GM21515 (cell line): ENCODE data around the gene ZEB2.

Experiments
- ATAC-seq: cut with Tn5 transposase; IDR thresholded peaks from one replicate; pipeline ENCODE4 v1.9.1; 2021; ENCODE audit not compliant: unreplicated experiment

ZEB2 gene

DNA sequence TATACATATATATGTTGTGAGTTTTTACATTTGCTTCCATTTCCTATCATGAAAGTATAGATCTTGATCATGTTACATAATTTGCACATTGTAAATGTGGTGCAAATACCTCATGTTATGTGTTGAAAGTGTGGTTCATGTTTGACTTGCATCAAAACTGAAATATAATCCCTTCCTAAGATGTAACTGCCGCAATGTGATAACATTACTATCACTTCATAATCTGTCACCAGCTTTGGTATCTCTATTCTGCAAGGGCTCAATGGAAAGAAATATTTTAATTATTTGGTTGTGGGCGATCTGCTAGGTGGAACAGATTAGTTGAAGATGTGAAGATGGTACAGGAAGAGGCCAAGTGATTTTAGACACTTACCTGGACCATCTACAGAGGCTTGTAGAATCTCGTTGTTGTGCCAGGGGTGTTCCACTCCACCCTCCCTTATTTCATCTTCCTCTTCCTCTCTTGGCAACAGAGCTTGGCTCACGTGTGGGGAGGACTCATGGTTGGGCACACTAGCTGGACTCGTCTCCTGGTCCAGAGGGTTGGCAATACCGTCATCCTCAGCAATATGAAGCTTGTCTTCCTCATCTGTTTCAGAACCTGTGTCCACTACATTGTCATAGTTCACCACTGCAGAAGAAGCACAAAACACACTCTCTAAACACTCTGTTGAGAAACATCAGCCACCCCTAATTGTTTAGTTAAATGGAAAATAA is 90.4 kb downstream of the ZEB2 start:
- ATAC-seq, result no peak

DNA sequence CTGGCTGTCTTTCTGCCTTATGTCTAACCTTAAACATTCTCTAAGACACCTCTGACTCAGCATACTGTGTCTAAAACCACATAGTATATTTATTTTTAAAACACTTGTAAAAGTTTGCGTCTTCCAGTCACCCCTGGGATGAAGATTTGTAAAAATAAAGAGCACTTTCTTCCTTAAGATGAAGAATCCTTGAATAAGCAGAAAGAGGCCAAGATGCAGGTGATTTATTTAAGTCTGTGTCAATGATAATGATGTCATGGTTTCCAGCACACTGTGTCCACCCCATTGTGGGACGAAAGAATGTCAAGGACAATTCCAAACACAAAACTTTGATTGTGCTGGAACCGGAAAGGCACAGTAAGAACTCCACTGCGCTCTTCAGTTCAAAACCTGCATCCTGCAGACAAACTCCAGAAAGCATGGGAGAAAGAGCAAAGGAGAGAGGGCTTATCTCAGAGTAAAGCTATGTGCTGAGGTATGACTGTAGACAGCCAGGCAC is 92.9 kb downstream of the ZEB2 start:
- ATAC-seq, result no peak

DNA sequence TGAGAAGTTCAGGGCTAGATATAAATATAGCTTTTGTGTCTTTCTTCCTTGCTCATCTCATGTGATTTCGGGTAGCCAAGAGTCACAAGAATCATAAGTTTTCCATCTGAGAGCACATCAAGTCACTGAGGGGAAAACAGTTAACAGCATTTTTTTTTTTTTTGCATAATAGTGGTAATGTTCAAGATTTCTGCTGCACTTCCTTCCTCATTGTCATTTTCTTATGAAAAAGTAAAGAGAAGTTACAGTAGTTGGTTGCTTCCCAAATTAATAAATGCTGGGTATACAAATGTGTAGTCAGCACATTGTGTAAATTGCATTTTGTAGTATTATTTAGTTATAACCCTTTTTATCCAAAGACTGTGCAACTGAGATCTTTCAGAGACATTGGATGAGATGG is 93.6 kb downstream of the ZEB2 start:
- ATAC-seq, result no peak

DNA sequence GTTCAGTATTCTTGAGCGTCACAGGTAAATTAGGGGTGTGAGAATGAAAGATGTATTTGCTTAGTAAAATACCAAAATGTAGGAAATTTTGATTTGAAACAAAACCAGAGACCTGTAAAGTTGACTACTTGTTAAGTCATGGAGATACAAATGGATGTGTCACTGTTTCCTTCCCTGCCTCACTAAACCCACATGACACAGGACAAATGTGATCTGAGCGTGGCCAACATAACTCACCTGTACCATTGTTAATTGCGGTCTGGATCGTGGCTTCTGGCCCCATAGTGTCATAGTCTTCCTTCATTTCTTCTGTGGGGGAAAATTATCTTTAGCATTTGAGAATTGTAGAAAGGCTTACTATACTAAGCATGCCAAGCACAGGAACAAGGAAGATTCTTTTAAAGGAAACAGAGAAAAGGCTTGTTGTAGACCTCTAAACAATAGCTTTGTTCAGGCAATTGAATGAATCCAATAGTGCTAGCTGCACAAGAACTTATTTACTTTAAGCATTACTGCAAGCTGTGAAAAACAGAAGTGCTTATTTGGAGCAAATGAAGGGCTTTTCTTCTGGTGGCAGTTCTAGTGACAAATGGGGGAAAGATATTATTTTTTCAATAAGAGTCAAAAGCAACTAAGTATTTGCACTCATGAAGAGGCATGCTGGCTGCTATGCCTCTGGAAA is 95.2 kb downstream of the ZEB2 start:
- ATAC-seq, result no peak

DNA sequence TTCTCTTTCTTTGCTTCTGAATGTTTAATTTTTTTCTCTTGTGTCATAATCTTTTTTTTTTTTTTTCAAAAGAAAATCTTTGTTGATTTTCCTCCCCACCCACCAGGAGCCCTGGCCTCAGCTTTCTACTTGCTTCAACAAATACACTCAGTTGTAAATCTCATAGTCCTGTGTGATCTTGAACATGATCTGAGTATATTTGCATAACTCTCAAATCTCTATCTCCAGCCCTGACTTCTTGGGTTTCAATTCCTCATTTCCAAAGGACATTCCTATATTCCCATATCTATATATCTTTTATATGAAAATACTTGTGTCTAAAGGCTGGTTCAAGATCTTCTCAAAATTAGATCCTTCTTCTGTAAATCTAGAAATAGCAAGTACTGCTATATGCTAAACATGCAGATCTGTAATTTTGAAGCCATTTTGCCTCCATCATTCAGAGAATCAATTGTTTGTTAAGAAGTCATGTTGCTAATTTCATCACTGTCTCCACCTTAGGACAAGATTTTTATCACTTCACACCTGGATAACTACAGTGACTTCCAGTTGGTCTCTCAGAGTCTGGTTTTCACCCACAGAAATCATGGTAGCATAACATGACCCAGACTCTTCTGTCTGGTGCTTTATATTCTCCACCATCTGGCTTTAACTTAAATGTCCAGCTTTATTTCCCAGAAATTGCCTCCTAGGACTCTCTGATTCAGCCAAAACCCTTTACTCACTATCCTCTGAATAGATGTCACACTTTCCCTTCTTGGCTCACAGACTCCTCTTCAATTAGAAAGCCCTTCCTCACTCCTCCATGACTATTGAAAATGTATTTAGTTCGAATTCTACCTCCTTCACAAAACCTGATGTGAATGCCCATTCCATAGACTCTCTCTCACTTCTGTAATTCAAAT is 98.1 kb downstream of the ZEB2 start:
- ATAC-seq, result no peak

DNA sequence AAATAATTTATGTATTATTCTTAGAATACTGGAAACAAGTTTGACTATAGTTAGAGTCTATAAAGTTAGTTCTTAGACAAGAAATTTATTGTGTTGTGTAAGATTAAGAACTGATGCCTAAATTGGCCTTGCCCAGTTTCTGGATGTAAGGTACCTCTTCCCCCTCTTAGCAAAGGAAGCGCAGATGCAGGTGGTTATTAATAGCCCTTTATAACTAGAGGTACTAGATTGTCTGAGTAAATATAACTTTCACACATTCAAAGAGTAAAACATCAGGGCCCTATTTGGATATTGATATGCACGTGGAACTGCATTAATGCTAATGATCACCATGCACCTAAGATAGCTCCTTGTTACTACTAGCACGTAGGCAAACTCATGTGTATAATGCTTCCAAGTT is 100.7 kb downstream of the ZEB2 start:
- ATAC-seq, result no peak

DNA sequence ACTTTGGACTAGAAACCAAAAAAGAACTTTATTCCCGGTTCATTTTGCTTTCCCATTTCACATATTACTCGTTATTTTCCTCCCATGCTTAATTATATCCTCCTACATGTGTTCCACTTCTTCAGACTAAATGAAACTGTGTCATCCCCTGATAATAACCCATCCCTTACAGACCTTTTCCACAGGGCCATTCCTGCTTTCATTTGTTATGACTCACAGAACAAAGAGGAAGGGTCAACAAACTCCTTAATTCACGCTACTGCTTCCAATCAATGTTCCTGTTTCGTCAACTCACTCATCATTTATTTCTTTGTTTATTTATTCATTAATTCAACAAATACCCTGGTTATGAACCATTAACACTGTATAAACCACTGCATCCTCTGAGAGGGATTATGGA is 104.5 kb downstream of the ZEB2 start:
- ATAC-seq, result no peak

DNA sequence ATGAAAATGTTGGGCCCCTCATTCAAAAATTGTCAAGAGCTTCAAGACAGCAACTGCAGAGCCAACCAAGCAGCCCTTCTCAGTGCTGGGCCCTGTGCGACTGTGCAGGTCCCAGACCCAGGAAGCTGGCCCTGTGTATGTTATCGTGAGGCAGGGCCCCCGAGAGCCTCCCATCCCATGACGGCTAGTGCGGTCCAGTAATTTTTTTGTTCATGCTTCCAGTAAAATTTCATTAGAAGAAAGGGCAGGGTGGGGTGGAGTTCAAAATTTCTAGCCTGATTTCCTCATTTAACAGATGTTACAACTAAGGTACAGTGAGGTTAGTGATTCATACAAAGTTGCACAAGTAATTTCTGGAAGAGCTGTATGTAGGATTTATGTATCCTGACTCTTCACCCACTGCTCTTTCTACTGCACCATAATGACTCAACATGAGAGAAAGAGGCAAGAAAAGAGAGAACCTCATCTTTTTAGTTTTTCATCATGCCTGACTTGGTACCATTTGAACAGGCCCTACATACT is 105.5 kb downstream of the ZEB2 start:
- no peak for ATAC-seq

DNA sequence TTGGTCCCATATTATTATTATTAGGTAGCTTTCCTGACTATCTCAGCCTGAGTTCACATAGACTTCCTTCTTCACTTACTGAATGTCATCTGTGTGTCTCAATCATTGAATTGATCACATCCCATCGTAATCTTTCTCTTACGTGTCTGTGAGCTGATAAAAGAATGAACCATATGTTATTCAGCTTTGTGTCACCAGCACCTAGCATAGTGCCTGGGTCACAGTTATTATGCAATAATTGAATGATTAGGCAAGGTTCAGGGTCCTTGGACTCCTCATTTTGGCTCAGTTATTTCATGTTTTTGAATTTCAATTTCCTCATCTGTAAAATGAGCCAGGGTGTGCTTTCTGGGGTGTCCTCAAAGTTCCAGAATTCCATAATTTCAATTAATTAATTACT is 107.2 kb downstream of the ZEB2 start:
- ATAC-seq, result no peak

DNA sequence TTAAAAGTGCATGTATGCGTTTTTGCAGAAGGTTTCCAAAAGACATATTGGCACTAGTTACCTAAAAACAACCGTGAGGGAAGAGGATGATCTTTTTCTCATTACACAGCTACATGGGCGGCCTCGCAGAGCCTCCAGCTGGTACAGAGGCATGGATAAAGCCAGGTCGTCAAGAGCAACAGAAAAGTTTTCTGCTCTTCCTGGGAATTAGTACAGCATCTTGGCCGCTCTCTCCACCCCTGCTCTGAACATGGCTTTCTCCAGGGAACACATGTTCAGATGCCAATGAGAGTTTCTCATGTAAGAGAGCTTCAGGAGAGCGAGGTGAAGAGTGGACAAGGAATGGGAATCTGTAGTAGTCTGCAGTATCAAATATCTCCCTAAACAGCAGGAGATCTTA is 108.4 kb downstream of the ZEB2 start:
- no peak for ATAC-seq

DNA sequence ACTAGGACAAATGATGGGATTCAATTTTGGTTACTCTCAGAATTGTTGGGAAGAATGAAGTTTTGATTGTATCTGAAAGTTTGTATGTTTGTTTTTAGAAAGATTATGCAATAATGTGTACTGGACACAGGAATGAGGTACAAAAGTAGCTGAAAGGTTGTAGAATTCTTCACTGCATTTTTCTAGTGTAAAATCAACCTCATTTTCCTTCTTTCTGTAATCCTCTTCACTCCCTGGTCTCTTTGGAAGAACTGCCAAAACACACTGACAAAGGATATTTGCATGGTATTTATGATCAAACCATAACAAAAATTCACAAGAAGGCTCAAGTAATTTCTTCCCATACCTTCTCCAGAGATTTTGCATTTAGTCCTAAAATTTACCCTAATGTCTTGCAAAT is 110.7 kb downstream of the ZEB2 start:
- ATAC-seq, result no peak

DNA sequence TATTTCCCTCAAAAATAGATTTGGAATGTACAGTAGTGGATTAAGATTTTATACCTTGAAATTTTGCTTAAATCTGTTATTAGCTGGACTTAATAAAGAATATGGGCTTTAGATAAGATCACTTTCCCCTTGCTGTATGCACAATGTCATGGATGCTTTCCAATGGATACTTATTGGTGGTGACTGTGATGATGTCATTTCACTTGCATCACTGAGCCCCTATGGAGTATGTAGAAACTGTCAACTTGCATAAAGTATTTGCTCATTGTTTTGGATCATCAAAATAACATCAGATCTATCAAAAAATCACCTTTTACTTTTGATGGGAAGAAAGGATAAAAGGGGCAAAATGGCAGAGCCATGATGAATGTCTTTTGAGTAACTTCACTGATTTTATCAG is 112.7 kb downstream of the ZEB2 start:
- ATAC-seq, result no peak

DNA sequence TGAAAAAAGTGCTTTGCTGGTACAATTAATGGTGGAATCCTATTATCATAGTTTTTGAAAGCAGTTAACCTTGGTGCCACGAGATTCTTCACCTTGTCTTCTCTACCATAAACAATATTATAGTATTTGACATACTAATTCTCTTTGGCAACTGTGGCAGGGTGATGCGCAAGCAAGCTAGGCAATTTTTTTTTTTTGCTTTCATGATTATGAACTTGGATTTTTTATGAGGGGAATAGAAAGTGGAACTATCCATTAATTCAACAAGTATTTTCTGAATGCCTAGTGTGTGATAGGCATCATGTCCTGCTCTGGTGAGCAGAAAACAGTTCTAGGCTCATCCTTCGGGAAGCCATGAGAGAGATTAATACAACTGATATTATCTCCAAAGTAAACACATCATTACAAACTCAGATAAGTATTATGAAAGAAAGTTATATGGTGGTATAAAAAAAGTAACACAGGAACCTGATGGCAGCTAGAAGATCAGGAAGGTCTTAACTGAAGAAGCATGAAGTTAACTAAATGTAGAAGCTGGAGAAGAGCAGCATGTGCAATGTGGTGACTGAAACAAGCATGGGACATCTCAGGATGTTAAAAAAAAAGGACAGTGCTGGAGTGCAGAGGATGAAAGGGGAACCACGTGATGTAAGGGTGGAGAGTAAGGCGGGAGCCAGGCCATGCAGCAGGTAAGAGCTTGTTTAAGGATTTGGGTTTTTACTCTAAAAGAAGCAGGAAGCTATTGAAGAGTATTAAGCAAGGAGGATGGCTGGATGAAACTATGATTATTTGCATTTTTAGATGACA is 113.7 kb downstream of the ZEB2 start:
- no peak for ATAC-seq

DNA sequence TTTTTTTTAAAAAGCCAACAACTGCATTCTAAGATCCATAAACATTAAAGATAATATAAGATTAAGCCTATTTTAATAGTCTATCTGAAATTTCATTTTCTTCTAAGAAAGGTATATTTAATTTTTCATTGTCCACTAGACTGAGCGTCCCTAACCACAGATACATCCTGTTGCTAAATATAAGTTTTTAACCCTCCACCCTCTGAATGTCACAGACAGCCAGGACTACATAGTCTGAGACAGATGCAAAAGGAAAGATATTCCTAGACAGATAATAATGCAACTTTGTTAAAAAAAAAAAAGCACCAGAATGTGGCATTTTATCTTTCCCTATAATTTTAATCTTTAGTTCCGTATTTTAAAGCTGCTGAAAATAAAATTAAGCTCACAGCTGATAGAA is 114.6 kb downstream of the ZEB2 start:
- no peak for ATAC-seq

DNA sequence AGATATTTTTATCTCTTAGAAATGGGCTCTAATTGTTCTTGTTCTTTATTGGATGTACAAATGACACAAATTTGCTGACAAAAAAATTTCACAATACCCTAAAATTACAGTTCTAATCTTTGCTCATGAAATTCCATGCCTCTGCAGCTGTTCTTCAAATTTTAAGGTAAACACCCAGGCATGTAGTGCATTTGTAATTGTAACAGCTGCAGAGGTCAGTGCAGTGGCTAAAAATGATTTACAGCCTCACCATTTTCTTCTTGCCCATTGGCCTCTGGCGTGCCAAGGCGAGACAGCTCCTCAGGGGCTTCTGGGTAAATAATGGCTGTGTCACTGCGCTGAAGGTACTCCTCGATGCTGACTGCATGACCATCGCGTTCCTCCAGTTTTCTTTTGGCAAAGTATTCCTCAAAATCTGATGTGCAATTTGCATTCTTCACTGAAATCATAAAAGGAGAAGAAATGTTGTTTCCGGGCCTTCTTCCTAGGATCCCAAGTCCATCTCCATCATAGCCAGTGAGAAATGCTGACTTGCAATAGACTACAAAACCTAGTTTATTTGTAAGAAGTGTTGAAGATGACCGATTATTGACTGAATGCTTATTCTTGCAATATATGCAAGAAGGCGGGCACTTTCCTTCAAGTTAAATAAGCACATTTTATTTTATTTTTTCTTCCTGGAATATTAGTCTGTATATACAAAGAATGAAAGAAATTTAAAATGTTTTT is 115.2 kb downstream of the ZEB2 start:
- no peak for ATAC-seq

DNA sequence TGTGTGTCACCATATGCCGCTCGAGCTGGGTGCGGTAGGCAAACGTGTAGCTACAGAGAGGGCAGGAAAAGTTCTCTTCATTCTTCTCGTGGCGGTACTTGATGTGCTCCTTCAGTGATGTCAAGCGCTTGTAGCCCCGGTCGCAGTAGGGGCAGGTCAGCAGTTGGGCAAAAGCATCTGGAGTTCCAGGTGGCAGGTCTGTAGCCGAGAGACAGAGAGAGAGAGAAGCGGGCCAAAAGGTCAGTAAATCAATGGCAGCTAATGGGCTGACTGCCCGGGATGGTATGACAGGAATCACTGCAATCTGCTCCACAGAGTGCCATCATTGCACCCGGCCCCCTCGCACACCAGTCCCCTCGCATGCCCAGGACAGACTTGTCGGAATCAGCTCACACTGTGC is 116.0 kb downstream of the ZEB2 start:
- no peak for ATAC-seq

DNA sequence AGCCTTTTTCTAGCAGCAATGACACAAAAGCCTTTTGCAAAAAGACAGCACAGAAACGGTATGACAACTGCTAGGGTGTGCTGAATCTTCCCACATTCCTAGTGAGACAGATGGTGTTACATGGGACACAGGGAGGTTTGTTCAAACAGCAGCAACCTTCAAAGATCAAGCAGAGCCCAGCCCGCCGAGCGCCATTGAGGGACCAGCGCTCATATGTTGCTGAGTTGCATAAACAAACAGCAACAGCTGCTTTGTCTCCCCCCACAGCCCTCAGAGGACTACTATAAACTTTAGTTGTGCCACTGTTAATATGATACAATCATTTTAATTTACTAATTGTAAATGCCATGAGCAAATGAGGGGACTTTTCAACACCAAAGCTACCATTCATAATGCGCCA is 117.7 kb downstream of the ZEB2 start:
- ATAC-seq, result no peak

DNA sequence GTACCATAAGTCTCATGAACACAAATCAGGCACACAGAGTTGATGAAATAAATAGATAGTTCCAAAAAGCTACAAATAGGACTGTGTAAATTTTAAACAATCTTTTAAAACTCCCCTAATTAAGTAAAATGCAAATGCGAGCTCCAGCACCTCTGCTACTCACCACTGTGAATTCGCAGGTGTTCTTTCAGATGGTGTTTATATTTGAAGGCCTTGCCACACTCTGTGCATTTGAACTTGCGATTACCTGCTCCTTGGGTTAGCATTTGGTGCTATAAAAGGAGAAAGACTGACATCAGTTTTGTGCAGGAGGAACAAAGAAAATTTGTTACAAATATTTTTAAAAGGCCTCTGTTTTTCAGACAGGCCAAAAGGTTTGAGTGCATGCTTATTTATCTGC is 118.9 kb downstream of the ZEB2 start:
- ATAC-seq, result no peak

DNA sequence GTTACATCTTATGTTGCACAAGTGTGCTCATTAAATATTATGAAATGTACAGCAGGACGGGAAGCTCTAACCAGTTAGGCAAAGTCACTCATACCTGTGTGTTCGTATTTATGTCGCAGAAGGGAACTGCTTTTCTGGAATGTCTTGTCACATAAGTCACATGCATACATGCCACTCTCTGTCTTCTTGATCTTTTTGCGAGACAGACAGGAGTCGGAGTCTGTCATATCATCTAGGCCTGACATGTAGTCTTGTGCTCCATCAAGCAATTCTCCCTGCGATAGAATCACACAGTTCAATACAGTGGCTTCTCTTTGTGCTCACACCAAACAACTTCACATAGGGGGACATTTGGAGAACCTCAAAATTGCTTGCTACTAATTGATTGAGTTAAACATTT is 123.6 kb downstream of the ZEB2 start:
- no peak for ATAC-seq

DNA sequence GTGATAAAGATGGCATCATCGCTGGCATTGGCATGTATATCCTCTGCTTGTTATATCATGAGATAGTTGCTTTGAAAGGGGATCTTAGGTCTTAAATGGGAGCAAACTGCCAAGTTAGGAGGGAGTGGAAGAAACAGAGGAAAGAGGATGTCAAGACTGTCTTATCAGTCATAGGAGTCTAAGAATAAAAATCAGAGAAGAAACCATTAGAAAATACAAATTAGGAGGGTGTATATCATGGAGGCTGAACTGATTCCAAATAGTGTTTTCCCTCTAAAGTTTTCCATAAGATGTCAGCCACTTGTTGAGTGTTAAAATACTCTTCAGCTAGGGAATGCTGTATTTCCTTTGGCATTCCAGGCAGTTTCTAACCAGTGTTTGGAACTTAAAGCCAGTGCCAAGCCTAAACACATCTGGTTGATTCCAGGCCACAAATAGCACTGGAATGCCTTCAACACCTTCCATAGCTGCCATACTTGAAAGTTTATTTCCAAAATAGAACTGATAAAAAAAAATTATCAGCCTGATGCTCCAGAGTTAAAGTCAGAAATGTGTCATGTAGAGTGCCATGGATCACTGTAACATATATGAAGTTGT is 129.4 kb downstream of the ZEB2 start:
- no peak for ATAC-seq
